H1 (cell line): ENCODE results near the gene RAB8B. TPM values are rescaled to one million over a fixed set of nuclear protein-coding genes. Genes with fewer than 3 reads are reported as not detected.

ENCODE experiments used
- CBX5 ChIP-seq: fragments of 300-800, 300-1000 bp; sonication (generic); IDR thresholded peaks from 2 replicates; pipeline ENCODE4 v1.7.1; 2016; ENCODE audit warnings: antibody characterized with exemption, low read length, low read depth
- HDAC2 ChIP-seq, 2 experiments: fragments of 300-600 bp in 1 of 2; sonication (generic) in 1 of 2; IDR thresholded peaks; 2 replicates each; pipeline ENCODE4 v1.6.1; 2011 to 2012; ENCODE audit warnings: low read depth in 2 of 2, low read length in 2 of 2, mild to moderate bottlenecking in 2 of 2, moderate library complexity in 2 of 2, borderline replicate concordance in 1 of 2, inconsistent platforms in 1 of 2
- RNF2 ChIP-seq: fragments of 200-900, 300-1000 bp; sonication (generic); IDR thresholded peaks from 2 replicates; pipeline ENCODE4 v1.7.1; 2016; ENCODE audit warnings: borderline replicate concordance, low read depth, mild to moderate bottlenecking, antibody characterized with exemption, low read length; ENCODE audit not compliant: poor library complexity, severe bottlenecking; ENCODE audit errors: missing control alignments
- polyA plus RNA-seq, 7 experiments: library from polyadenylated mRNA; depleted of rRNA in 3 of 7; stranded (reverse) in 5 of 7; unstranded in 2 of 7; fragments of >200 nt in 5 of 7; fragments of 200-250 nt in 2 of 7; gene quantifications; 1 replicate in 5 of 7; 2 replicates in 1 of 7; 4 replicates in 1 of 7; pipeline versions ENCODE4 v1.2.1 to v1.2.3, GENCODE V29; 2011 to 2013; ENCODE audit warnings: missing spikeins in 2 of 7, mixed read lengths in 2 of 7
- total RNA-seq: library from RNA; stranded (reverse); fragmentation: NEBNext Ultra II Directional; extraction: Animal tissue kit (Norgen Biotek cat#: 25700); gene quantifications from 2 replicates; pipeline ENCODE4 v1.2.1, GENCODE V29; 2021
- TF ChIP-seq, protein P1 (sequence below): IDR thresholded peaks from 2 replicates; pipeline ENCODE4 v1.6.1; 2012; ENCODE audit warnings: inconsistent platforms

RAB8B gene
- total and polyA plus RNA-seq, 2 of the 8 experiments (the other 6 are each of a cell fraction or from before 2014, with no cell fraction given) = 9.5 to 47.8 TPM

DNA sequence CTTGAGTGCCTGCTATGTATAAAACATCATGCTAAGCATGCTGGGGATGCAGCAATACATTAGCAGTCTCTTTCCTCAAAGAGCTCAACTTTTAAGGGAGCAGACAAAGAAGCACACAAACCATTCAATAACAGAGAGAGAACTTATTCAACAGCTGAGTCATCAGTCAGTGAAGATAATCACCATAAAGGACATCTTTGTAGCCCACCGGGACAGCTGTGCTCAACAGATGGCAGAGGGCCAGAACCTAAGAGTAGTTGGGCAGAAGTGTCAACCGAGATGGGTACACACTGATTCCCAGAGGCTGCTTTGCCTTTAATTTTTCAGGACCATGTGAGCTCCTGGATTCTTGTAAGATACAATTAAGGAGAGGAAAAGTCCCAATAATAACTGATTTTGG is 4.2 kb upstream of the RAB8B start (continued):
- TF ChIP-seq RNF2 (no peak), HDAC2 (IDR thresholded peaks at IDR 0.05; ENCODE audit: borderline replicate concordance in 1 of 2, low read depth in 2 of 2, low read length in 2 of 2) (no peak), CBX5 (no peak)
- TF ChIP-seq, protein P1, sequence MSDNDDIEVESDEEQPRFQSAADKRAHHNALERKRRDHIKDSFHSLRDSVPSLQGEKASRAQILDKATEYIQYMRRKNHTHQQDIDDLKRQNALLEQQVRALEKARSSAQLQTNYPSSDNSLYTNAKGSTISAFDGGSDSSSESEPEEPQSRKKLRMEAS = no peak
